SH-SY5Y (cell line): ENCODE measurements around the gene COBL.

Experiments used
- GATA2 ChIP-seq: IDR thresholded peaks from 2 replicates; pipeline ENCODE4 v1.6.1; 2011; ENCODE audit warnings: mild to moderate bottlenecking, low read depth, low read length
- GATA3 ChIP-seq: IDR thresholded peaks from 2 replicates; pipeline ENCODE4 v1.6.1; 2011; ENCODE audit warnings: low read depth, mild to moderate bottlenecking, low read length, moderate library complexity

DNA sequence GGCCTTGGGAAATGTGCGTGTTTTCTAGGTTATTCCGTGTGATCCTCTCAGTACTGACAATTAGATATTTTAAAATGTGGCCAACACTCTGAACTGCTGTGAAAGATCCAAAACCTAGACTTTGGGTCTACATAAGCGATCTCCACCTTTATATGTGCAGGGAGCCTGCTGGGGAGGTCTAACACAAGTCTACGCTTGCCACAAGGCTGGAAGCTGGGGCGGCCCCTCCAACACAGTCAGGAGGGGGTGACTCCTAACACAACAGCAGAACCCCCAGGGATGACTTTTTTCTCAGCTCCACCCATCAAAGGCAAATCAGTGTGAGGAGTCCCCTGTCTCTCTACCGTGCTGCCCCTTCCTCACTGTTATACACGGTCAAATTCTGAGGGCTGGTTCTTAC is 202.6 kb downstream of the COBL start:
- TF ChIP-seq GATA3, result no peak
- TF ChIP-seq GATA2, result no peak
